GM12878 (cell line): ENCODE results near the gene MTHFS.

Experiments used
- NRF1 ChIP-seq: conservative IDR thresholded peaks from 2 replicates; pipeline ENCODE4 v1.6.1; 2011; ENCODE audit warnings: mild to moderate bottlenecking, low read depth, low read length, improper control_type of control experiment
- TF ChIP-seq, protein P1 (sequence below), 3 experiments: IDR thresholded peaks in 2 of 3; conservative IDR thresholded peaks in 1 of 3; 2 replicates each; pipeline ENCODE4 v1.5.1; 2011; ENCODE audit warnings: low read depth in 3 of 3, low read length in 3 of 3, mild to moderate bottlenecking in 3 of 3, control low read depth in 2 of 3, moderate library complexity in 2 of 3, inconsistent platforms in 1 of 3, mixed read lengths in 1 of 3; ENCODE audit not compliant: control insufficient read depth in 2 of 3, insufficient read depth in 1 of 3; ENCODE audit errors: extremely low read depth in 1 of 3

- TF ChIP-seq, protein P1, sequence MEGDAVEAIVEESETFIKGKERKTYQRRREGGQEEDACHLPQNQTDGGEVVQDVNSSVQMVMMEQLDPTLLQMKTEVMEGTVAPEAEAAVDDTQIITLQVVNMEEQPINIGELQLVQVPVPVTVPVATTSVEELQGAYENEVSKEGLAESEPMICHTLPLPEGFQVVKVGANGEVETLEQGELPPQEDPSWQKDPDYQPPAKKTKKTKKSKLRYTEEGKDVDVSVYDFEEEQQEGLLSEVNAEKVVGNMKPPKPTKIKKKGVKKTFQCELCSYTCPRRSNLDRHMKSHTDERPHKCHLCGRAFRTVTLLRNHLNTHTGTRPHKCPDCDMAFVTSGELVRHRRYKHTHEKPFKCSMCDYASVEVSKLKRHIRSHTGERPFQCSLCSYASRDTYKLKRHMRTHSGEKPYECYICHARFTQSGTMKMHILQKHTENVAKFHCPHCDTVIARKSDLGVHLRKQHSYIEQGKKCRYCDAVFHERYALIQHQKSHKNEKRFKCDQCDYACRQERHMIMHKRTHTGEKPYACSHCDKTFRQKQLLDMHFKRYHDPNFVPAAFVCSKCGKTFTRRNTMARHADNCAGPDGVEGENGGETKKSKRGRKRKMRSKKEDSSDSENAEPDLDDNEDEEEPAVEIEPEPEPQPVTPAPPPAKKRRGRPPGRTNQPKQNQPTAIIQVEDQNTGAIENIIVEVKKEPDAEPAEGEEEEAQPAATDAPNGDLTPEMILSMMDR (IDR thresholded peaks at IDR 0.05 in 2 of 3, conservative IDR thresholded peaks at IDR 0.05 in 1 of 3; ENCODE audit: control insufficient read depth in 2 of 3, extremely low read depth in 1 of 3, insufficient read depth in 1 of 3, low read depth in 3 of 3, low read length in 3 of 3), result no peak
- TF ChIP-seq NRF1, result no peak
These were observed 1.6 kb upstream of the MTHFS start for GRCh38 chr15:79898369-79898768.
